HepG2 (cell line): ENCODE measurements around the gene LCORL. TPM values are rescaled to one million over a fixed set of nuclear protein-coding genes. Genes with fewer than 3 reads are reported as not detected.
A peak's percentile ranks its signal among the peaks of the same experiment; 100 is the strongest.
"Not testable (repeated sequence)": the region's sequence is repeated elsewhere in the genome, so short reads cannot be mapped to it uniquely, and the experiment has no call there.

ENCODE experiments used
- ATAC-seq: fragments of 200-7000 bp; cut with Tn5 transposase; 3 replicates; pipeline ENCODE4 v1.9.1; 2020; ENCODE audit warnings: mild to moderate bottlenecking, moderate library complexity
- BruUV-seq: library from RNA; stranded (reverse); fragments of 400-500 nt; replicated peaks from 2 replicates; lab custom pipeline; 2021; lab: Mats Ljungman, UMichigan
- CTCF ChIA-PET: fragments of 300-600 bp; formaldehyde crosslinking; extraction: SDS; loops from one replicate; lab custom pipeline; 2021; ENCODE audit warnings: low total read pairs, inconsistent platforms, low intra/inter-chr PET ratio; lab: Yijun Ruan, JAX
- POLR2A ChIA-PET: fragments of 350-600 bp; sonication (Branson Sonifier 250); formaldehyde crosslinking; loops from one replicate; lab custom pipeline; 2020; ENCODE audit warnings: antibody characterized with exemption, inconsistent platforms; lab: Yijun Ruan, JAX
- DNase-seq: peaks from one replicate; pipeline ENCODE4 v3.0.0-alpha.2; 2015; ENCODE audit warnings: low spot score
- FAIRE-seq: peaks from 3 replicates; lab custom pipeline; 2011; peaks lifted over from hg19 to GRCh38; lab: Jason Lieb, UNC
- H2AFZ ChIP-seq: one replicate; pipeline ENCODE4 v1.6.1; 2011; ENCODE audit warnings: low read length, inconsistent platforms
- H3K27ac ChIP-seq: fragments of 300-600 bp; 3 replicates; pipeline ENCODE4 v1.8.0; 2011; ENCODE audit warnings: mixed run types, mild to moderate bottlenecking, mixed read lengths, low read length, inconsistent platforms; ENCODE audit not compliant: insufficient read depth; ENCODE audit errors: extremely low read length
- H3K27me3 ChIP-seq, 2 experiments: fragments of 200-600 bp in 1 of 2; 2 replicates in 1 of 2; 3 replicates in 1 of 2; pipeline versions ENCODE4 v1.6.0 to v1.8.0; 2011; ENCODE audit warnings: low read length in 2 of 2, mild to moderate bottlenecking in 2 of 2, moderate library complexity in 2 of 2, inconsistent platforms in 1 of 2; ENCODE audit not compliant: insufficient read depth in 2 of 2, control insufficient read depth in 1 of 2
- H3K36me3 ChIP-seq, 2 experiments: fragments of 200-600 bp in 1 of 2; replicated peaks in 1 of 2; 2 replicates in 1 of 2; 3 replicates in 1 of 2; pipeline versions ENCODE4 v1.5.1 to v1.8.0; 2011; ENCODE audit warnings: low read length in 2 of 2, inconsistent platforms in 1 of 2; ENCODE audit not compliant: insufficient read depth in 2 of 2, control insufficient read depth in 1 of 2
- H3K4me1 ChIP-seq: 2 replicates; pipeline ENCODE4 v1.5.1; 2012; ENCODE audit warnings: low read length, inconsistent platforms; ENCODE audit not compliant: insufficient read depth
- H3K4me2 ChIP-seq: 2 replicates; pipeline ENCODE4 v1.6.0; 2011; ENCODE audit warnings: low read depth, low read length, inconsistent platforms
- H3K4me3 ChIP-seq, 3 experiments: fragments of 200-600 bp in 1 of 3; sonication (generic), shearing (Covaris generic) in 1 of 3; replicated peaks in 1 of 3; 2 replicates each; pipeline ENCODE4 v1.5.1; 2011 to 2016; ENCODE audit warnings: low read length in 3 of 3, inconsistent platforms in 2 of 3, low read depth in 2 of 3, mild to moderate bottlenecking in 2 of 3, control low read depth in 1 of 3, mixed read lengths in 1 of 3; ENCODE audit not compliant: insufficient read depth in 1 of 3
- H3K79me2 ChIP-seq: one replicate; pipeline ENCODE4 v1.6.1; 2011; ENCODE audit warnings: low read length, inconsistent platforms; ENCODE audit not compliant: insufficient read depth
- H3K9ac ChIP-seq: 2 replicates; pipeline ENCODE4 v1.6.0; 2011; ENCODE audit warnings: mild to moderate bottlenecking, low read depth, low read length, inconsistent platforms; ENCODE audit not compliant: insufficient read depth
- H3K9me3 ChIP-seq: 2 replicates; pipeline ENCODE4 v1.5.1; 2012; ENCODE audit warnings: mild to moderate bottlenecking, low read length
- H4K20me1 ChIP-seq: 2 replicates; pipeline ENCODE4 v1.6.0; 2011; ENCODE audit warnings: inconsistent platforms, mild to moderate bottlenecking, low read length, moderate library complexity; ENCODE audit not compliant: insufficient read depth
- KLF6 ChIP-seq: IDR thresholded peaks from 2 replicates; pipeline ENCODE4 v1.8.0; 2016; ENCODE audit warnings: missing biosample characterization, missing genetic modification reagents
- MAFF ChIP-seq: IDR thresholded peaks from 2 replicates; pipeline ENCODE4 v1.6.1; 2011; ENCODE audit warnings: low read depth, low read length, improper control_type of control experiment
- MAFK ChIP-seq, 2 experiments: IDR thresholded peaks in 1 of 2; conservative IDR thresholded peaks in 1 of 2; 2 replicates each; pipeline ENCODE4 v1.6.1; 2011; ENCODE audit warnings: improper control_type of control experiment in 2 of 2, low read length in 2 of 2
- SNAPC2 ChIP-seq: sonication (generic); formaldehyde crosslinking; IDR thresholded peaks from 2 replicates; pipeline ENCODE4 v1.8.1; 2022; ENCODE audit warnings: mild to moderate bottlenecking, missing genetic modification reagents
- YY1 ChIP-seq: IDR thresholded peaks from 2 replicates; pipeline ENCODE4 v1.6.1; 2011; ENCODE audit warnings: low read length, low read depth, moderate library complexity, mild to moderate bottlenecking; ENCODE audit not compliant: insufficient read depth, insufficient replicate concordance
- ZNF530 ChIP-seq: sonication (generic); formaldehyde crosslinking; IDR thresholded peaks from 2 replicates; pipeline ENCODE4 v1.5.0; 2020; ENCODE audit warnings: low read depth, mild to moderate bottlenecking, missing genetic modification reagents
- ZNF83 ChIP-seq: sonication (generic); formaldehyde crosslinking; IDR thresholded peaks from 2 replicates; pipeline ENCODE4 v1.4.0; 2020; ENCODE audit warnings: missing genetic modification reagents, mild to moderate bottlenecking, borderline replicate concordance
- ZSCAN20 ChIP-seq: sonication (generic); formaldehyde crosslinking; IDR thresholded peaks from 2 replicates; pipeline ENCODE4 v1.4.0; 2020; ENCODE audit warnings: missing genetic modification reagents, mild to moderate bottlenecking, borderline replicate concordance
- ZSCAN5A ChIP-seq: sonication (generic); formaldehyde crosslinking; IDR thresholded peaks from 2 replicates; pipeline ENCODE4 v1.8.0; 2022; ENCODE audit warnings: mild to moderate bottlenecking, missing genetic modification reagents, borderline replicate concordance
- WGBS: methylation state at CpG from one replicate; pipeline ENCODE4 v1.1.6; 2017; ENCODE audit warnings: low lambda C conversion rate; 5-methylcytosine and 5-hydroxymethylcytosine counted together
- in situ Hi-C: cut with HindIII; loops from 2 replicates; pipeline ENCODE4 v1.10.0; 2017; ENCODE audit warnings: low pct_unique_long_range_greater_than_20kb; ENCODE audit not compliant: extremely low pct_ligation_motif_present
- intact Hi-C: fragments of 100-400 bp; cut with micrococcal nuclease; formaldehyde crosslinking; loops from one replicate; pipeline ENCODE4 v1.10.0; 2022; ENCODE audit not compliant: unreplicated experiment
- polyA plus RNA-seq, 8 experiments: library from polyadenylated mRNA; depleted of rRNA in 3 of 8; stranded (reverse) in 7 of 8; unstranded in 1 of 8; fragments of >200 nt; fragmentation: Illumina TruSeq in 4 of 8; extraction: Trizol in 4 of 8; gene quantifications; 2 replicates each; pipeline versions ENCODE4 v1.2.1 to v1.2.3, GENCODE V29; 2011 to 2016; ENCODE audit warnings: low read depth in 4 of 8, missing spikeins in 1 of 8, mixed read lengths in 1 of 8; ENCODE audit not compliant: insufficient read depth in 1 of 8
- total RNA-seq, 5 experiments: library from RNA; depleted of rRNA; stranded (reverse); fragments of >200 nt; fragmentation: Illumina TruSeq; extraction: Trizol; gene quantifications; 2 replicates each; pipeline ENCODE4 v1.2.3, GENCODE V29; 2016; ENCODE audit warnings: low read depth in 1 of 5

Gene LCORL
- total and polyA plus RNA-seq, 2 of the 13 experiments (the other 11 are each of a cell fraction or from before 2014, with no cell fraction given), result 5.3 to 14.5 TPM

- Histone ChIP-seq H3K27ac (no peak overlapping the region), H3K27me3 (no peaks in the 10 kb centered on the region), H3K36me3 (no peaks in the 10 kb centered on the region), H3K4me1 (no peaks in the 10 kb centered on the region), H3K9ac (no peak overlapping the region), H2AFZ (no peak overlapping the region), H4K20me1 (no peaks in the 10 kb centered on the region), H3K4me3 (no peak overlapping the region), H3K4me2 (no peak overlapping the region), H3K79me2 (no peaks in the 10 kb centered on the region), H3K9me3 (peaks cover 12% of the 10 kb centered on the region)
- WGBS, result 91% methylated on average over 2 of the region's 2 CpGs
- in situ Hi-C loops, result no loop called here
- ChIA-PET POLR2A (no interaction called here), CTCF (no interaction called here)
- BruUV-seq, result no TSS peak
- FAIRE-seq (no peak), DNase-seq (no peak), ATAC-seq (no peak)
- intact Hi-C loops, result no loop called here
- TF ChIP-seq ZSCAN5A (CRISPR knock-in tag) (no peak), SNAPC2 (CRISPR knock-in tag) (no peak), ZNF530 (CRISPR knock-in tag) (no peak), ZSCAN20 (no peak), ZNF83 (CRISPR knock-in tag) (no peak), YY1 (no peak)
Measured at GRCh38 chr4:17866810-17867209, 154.7 kb downstream of the LCORL start.

- TF ChIP-seq MAFK (conservative IDR thresholded peaks at IDR 0.05 in 1 of 2, IDR thresholded peaks at IDR 0.05 in 1 of 2; ENCODE audit: low read length in 2 of 2), result peak; percentile 61 to 74
- TF ChIP-seq KLF6 (CRISPR knock-in tag), result no peak
- TF ChIP-seq MAFF, result peak; percentile 61
- H3K9me3 ChIP-seq, result peaks cover 17% of the 10 kb centered on the region
- ChIA-PET CTCF (no interaction called here), POLR2A (no interaction called here)
- H3K4me3 ChIP-seq, result no peak overlapping the region
- H3K4me1 ChIP-seq, result peaks cover 2% of the 10 kb centered on the region
- no TSS peak for BruUV-seq
- H4K20me1 ChIP-seq, result no peaks in the 10 kb centered on the region
- no peaks in the 10 kb centered on the region for H3K79me2 ChIP-seq
- no peaks in the 10 kb centered on the region for H3K36me3 ChIP-seq
- in situ Hi-C loops, result no loop called here
- intact Hi-C loops, result no loop called here
- H3K9ac ChIP-seq, result no peak overlapping the region
- no peak for FAIRE-seq
- H2AFZ ChIP-seq, result no peak overlapping the region
- no peak for DNase-seq
- 95% methylated on average over 1 of the region's 1 CpG for WGBS
- ATAC-seq, result no peak
- no peaks in the 10 kb centered on the region for H3K27me3 ChIP-seq
- no peak overlapping the region for H3K4me2 ChIP-seq
- no peak overlapping the region for H3K27ac ChIP-seq
Measured at GRCh38 chr4:17865866-17866363, 155.6 kb downstream of the LCORL start.

- H3K79me2 ChIP-seq, BruUV-seq, H3K4me2 ChIP-seq, H3K27ac ChIP-seq, POLR2A ChIA-PET, H3K9ac ChIP-seq, CTCF ChIA-PET, in situ Hi-C loops, H3K4me3 ChIP-seq, H3K27me3 ChIP-seq, H3K36me3 ChIP-seq, DNase-seq, FAIRE-seq, intact Hi-C loops, H2AFZ ChIP-seq, H4K20me1 ChIP-seq, ATAC-seq: not testable (repeated sequence)
- peaks cover 18% of the 10 kb centered on the region for H3K4me1 ChIP-seq
- H3K9me3 ChIP-seq, result peaks cover 17% of the 10 kb centered on the region
Measured at GRCh38 chr4:17861906-17862305, 159.6 kb downstream of the LCORL start.
